ENCODE data around the gene PRDX5. TPM values are rescaled to one million over a fixed set of nuclear protein-coding genes. Genes with fewer than 3 reads are reported as not detected.

Gene PRDX5
- total and polyA plus RNA-seq, 9 of the 15 experiments (the other 6 are each of a cell fraction or from before 2014, with no cell fraction given), result 40.8 to 327 (median 204) TPM

GRCh38 chr11:64340671-64341335 lies 22.9 kb downstream of the PRDX5 start (continued):
- TF ChIP-seq TOE1 (IDR thresholded peaks at IDR 0.05; ENCODE audit: borderline replicate concordance) (0 out of 2 replicates have a peak, but pooled peaks have one; percentile 22), TOE1 (CRISPR knock-in tag; IDR thresholded peaks at IDR 0.05; ENCODE audit: borderline replicate concordance, low read depth) (no peak), CHCHD3 (CRISPR knock-in tag; IDR thresholded peaks at IDR 0.05) (no peak), TGIF2 (CRISPR knock-in tag; IDR thresholded peaks at IDR 0.05) (no peak), ARHGAP35 (IDR thresholded peaks at IDR 0.05; ENCODE audit: partially characterized antibody) (no peak), TAF9B (IDR thresholded peaks at IDR 0.05; ENCODE audit: partially characterized antibody) (no peak), C11orf30 (IDR thresholded peaks at IDR 0.05; ENCODE audit: low read depth) (no peak), FOXA3 (CRISPR knock-in tag; conservative IDR thresholded peaks at IDR 0.05 in 1 of 2, IDR thresholded peaks at IDR 0.05 in 1 of 2) (0 out of 4 replicates have a peak, but pooled peaks of 1 of the 2 experiments have one; percentile 21), KDM1A (IDR thresholded peaks at IDR 0.05) (no peak), BRD4 (IDR thresholded peaks at IDR 0.05) (no peak), ZNF184 (CRISPR knock-in tag; IDR thresholded peaks at IDR 0.05) (no peak)

DNA sequence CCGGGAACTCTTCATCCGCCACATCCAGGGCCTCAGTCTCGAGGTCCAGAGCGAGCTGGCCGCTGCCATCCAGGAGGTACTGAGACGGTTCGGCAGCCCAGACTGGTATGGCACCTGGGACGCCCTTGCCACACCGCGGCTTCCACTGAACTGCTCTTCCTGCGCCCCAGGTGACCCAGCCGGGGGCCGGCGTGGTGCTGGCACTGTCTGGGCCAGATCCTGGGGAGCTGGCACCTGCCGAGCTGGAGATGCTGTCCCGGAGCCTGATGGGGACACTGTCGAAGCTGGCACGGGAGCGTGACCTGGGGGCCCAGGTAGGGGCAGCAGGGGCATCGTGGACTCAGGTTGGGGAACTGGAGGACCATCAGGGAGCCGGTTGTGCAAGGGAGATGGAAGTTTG lies 23.5 kb downstream of the PRDX5 start:
- peaks cover 26 to 59% of the 10 kb centered on the region in 2 experiments; a peak in 4 of 5 replicates for H3K4me1 ChIP-seq (replicated peaks in 1 of 2; ENCODE audit: control insufficient read depth in 2 of 2, insufficient read depth in 2 of 2, low read length in 2 of 2)
- no peak for FAIRE-seq
- TF ChIP-seq, protein P1, sequence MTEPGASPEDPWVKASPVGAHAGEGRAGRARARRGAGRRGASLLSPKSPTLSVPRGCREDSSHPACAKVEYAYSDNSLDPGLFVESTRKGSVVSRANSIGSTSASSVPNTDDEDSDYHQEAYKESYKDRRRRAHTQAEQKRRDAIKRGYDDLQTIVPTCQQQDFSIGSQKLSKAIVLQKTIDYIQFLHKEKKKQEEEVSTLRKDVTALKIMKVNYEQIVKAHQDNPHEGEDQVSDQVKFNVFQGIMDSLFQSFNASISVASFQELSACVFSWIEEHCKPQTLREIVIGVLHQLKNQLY (CRISPR knock-in tag; conservative IDR thresholded peaks at IDR 0.05), result no peak
- TF ChIP-seq ZNF766 (CRISPR knock-in tag; conservative IDR thresholded peaks at IDR 0.05), result no peak
- no peak for TF ChIP-seq PCBP1 (IDR thresholded peaks at IDR 0.05; ENCODE audit: low read depth, low read length, poor library complexity, severe bottlenecking)
- TF ChIP-seq, protein P2, sequence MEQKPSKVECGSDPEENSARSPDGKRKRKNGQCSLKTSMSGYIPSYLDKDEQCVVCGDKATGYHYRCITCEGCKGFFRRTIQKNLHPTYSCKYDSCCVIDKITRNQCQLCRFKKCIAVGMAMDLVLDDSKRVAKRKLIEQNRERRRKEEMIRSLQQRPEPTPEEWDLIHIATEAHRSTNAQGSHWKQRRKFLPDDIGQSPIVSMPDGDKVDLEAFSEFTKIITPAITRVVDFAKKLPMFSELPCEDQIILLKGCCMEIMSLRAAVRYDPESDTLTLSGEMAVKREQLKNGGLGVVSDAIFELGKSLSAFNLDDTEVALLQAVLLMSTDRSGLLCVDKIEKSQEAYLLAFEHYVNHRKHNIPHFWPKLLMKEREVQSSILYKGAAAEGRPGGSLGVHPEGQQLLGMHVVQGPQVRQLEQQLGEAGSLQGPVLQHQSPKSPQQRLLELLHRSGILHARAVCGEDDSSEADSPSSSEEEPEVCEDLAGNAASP (IDR thresholded peaks at IDR 0.05), result no peak
- TF ChIP-seq MLLT1 (IDR thresholded peaks at IDR 0.05), result 0 out of 4 replicates have a peak, but pooled peaks of 1 of the 2 experiments have one; percentile 2
- TF ChIP-seq BCOR (IDR thresholded peaks at IDR 0.05), result no peak
- no peak for TF ChIP-seq NFE2L1 (tag; IDR thresholded peaks at IDR 0.05; ENCODE audit: borderline replicate concordance, low read depth)

More for the DNA sequence above, 23.5 kb downstream of the PRDX5 start:
- H4K20me1 ChIP-seq (replicated peaks; ENCODE audit: control insufficient read depth, insufficient read depth, low read length), result no peaks in the 10 kb centered on the region; the same call in 1 of the 2 replicates
- no peak overlapping the region for H3K4me3 ChIP-seq
- in situ Hi-C loops (cut with MboI) (no loop called here), intact Hi-C loops (cut with micrococcal nuclease) (no loop called here)
- H3K9me3 ChIP-seq (replicated peaks; ENCODE audit: control insufficient read depth, insufficient read depth, low read depth, low read length), result no peaks in the 10 kb centered on the region
- H3K9me1 ChIP-seq (ENCODE audit: control insufficient read depth, insufficient read depth, low read length), result no peaks in the 10 kb centered on the region
- no peaks in the 10 kb centered on the region for H3K36me3 ChIP-seq (ENCODE audit: control insufficient read depth, insufficient read depth, low read length)
- ChIA-PET CTCF (ENCODE audit: low intra/inter-chr PET ratio) (no interaction called here), POLR2A (interaction anchor here (0.6 to 2.6 kb wide), 12 partner anchors 9 to 213 kb away, joined by 3 to 20 read pairs (median 4); partner anchors contain the start of genes PRDX5 and TRMT112)
- ATAC-seq (no peak), DNase-seq (ENCODE audit: extremely low read depth in 1 of 4, low spot score in 3 of 4) (no peak)
- BruUV-seq (replicated peaks), result no TSS peak
- peak overlapping the region in 1 of 2 experiments; percentile 84; a peak in 2 of 4 replicates for H3K9ac ChIP-seq (ENCODE audit: insufficient read depth in 1 of 2, low read depth in 2 of 2, low read length in 2 of 2)
- peak overlapping the region; percentile 75; the same call in 1 of the 2 replicates for H3K4me2 ChIP-seq (ENCODE audit: insufficient read depth, low read length)
- no peaks in the 10 kb centered on the region for H3K27me3 ChIP-seq (ENCODE audit: control insufficient read depth in 2 of 2, insufficient read depth in 2 of 2, low read length in 2 of 2)
- no peaks in the 10 kb centered on the region for H3K79me2 ChIP-seq (ENCODE audit: control insufficient read depth, insufficient read depth, low read length)
- WGBS (ENCODE audit: insufficient coverage, low coverage, missing lambda C conversion rate), result 90% methylated on average over 12 of the region's 21 CpGs
- no peak overlapping the region for H3K27ac ChIP-seq (ENCODE audit: extremely low read depth, low read depth, low read length)
- no peak overlapping the region for H2AFZ ChIP-seq (ENCODE audit: low read depth, low read length)
